ENCODE measurements around the gene AFDN. TPM values are rescaled to one million over a fixed set of nuclear protein-coding genes. Genes with fewer than 3 reads are reported as not detected.

The AFDN gene
- total RNA-seq, 4 donors from 2014 or later, result 196 to 311 (median 224) TPM

- DNase-seq, result no peak
- no peak overlapping the region for H3K4me3 ChIP-seq (replicated peaks in 1 of 3)
- intact Hi-C loops (cut with DNase I), result no loop called here
- H3K27ac ChIP-seq, result no peak overlapping the region
- H3K4me1 ChIP-seq, result no peaks in the 10 kb centered on the region
- TF ChIP-seq POLR2A (IDR thresholded peaks at IDR 0.05), result no peak
- no peak for TF ChIP-seq CTCF (IDR thresholded peaks at IDR 0.05)
- peaks cover 12 to 13% of the 10 kb centered on the region in 2 donors for H3K36me3 ChIP-seq
- no peaks in the 10 kb centered on the region for H3K9me3 ChIP-seq
- no peaks in the 10 kb centered on the region for H3K27me3 ChIP-seq
These were observed 83.3 kb downstream of the AFDN start for GRCh38 chr6:167910007-167910406.

- H3K36me3 ChIP-seq, result peaks cover 16 to 19% of the 10 kb centered on the region in 2 donors
- 90 to 92% methylated on average over 7 of the region's 7 CpGs for WGBS, 2 donors
- TF ChIP-seq POLR2A (IDR thresholded peaks at IDR 0.05), result no peak
- TF ChIP-seq CTCF (IDR thresholded peaks at IDR 0.05), result no peak
- no peak overlapping the region for H3K27ac ChIP-seq
- no peaks in the 10 kb centered on the region for H3K9me3 ChIP-seq
- intact Hi-C loops (cut with DNase I), result no loop called here
- DNase-seq, result no peak
- H3K27me3 ChIP-seq, result no peaks in the 10 kb centered on the region
- H3K4me3 ChIP-seq (replicated peaks in 1 of 3), result no peak overlapping the region
- no peaks in the 10 kb centered on the region for H3K4me1 ChIP-seq
These were observed 83.9 kb downstream of the AFDN start for GRCh38 chr6:167910652-167911051.

DNA sequence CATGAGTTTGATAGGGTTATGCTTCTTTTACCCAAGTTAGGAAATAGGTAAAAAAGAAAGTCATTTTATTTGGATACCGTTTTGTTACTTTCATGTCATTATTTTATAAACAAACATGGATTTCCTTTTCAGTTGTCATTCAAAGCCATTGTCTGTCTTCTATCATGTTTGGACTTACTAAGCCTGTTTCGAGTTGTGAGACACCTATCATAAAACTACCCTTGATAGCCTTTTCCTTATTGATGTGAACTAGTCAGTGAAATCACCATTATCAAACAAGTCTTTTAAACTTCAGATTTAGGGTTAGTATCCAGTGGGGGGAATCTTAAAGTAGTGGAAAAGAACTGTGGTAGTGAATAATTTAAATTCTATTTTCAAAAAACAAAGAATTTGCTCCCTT, 85.8 kb downstream of the AFDN start:
- H3K36me3 ChIP-seq, result peaks cover 25 to 31% of the 10 kb centered on the region in 2 donors
- H3K9me3 ChIP-seq, result no peaks in the 10 kb centered on the region
- DNase-seq, result no peak
- no peak overlapping the region for H3K4me3 ChIP-seq (replicated peaks in 1 of 3)
- H3K4me1 ChIP-seq, result no peaks in the 10 kb centered on the region
- 86 to 88% methylated on average over 2 of the region's 2 CpGs for WGBS, 2 donors
- H3K27me3 ChIP-seq, result no peaks in the 10 kb centered on the region
- no peak overlapping the region for H3K27ac ChIP-seq
- intact Hi-C loops (cut with DNase I), result no loop called here
- TF ChIP-seq CTCF (IDR thresholded peaks at IDR 0.05) (no peak), POLR2A (IDR thresholded peaks at IDR 0.05) (no peak)

DNA sequence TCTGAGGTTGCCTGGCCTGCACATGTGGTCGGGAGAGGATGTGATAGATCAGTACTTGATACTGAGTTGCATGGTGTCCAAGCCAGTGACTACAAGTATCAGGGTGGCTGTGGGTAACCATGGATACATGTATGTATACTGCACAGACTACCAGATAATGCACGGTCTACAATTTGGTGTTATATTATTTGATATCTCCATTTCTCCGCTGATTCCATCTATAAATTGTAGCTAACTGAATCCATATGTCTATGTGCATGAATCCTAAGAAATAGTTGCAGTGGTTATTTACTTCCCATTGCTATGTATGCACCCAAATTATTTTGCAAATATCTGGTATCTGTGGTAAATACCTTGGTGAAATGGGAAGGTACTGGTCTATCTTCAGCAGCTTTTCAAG, 87.0 kb downstream of the AFDN start:
- no peaks in the 10 kb centered on the region for H3K4me1 ChIP-seq
- intact Hi-C loops (cut with DNase I), result no loop called here
- no peak for DNase-seq
- no peak overlapping the region for H3K4me3 ChIP-seq (replicated peaks in 1 of 3)
- H3K27me3 ChIP-seq, result no peaks in the 10 kb centered on the region
- TF ChIP-seq CTCF (IDR thresholded peaks at IDR 0.05) (no peak), POLR2A (IDR thresholded peaks at IDR 0.05) (no peak)
- peaks cover 30 to 40% of the 10 kb centered on the region in 2 donors for H3K36me3 ChIP-seq
- H3K27ac ChIP-seq, result no peak overlapping the region
- no peaks in the 10 kb centered on the region for H3K9me3 ChIP-seq
- 91 to 97% methylated on average over 3 of the region's 3 CpGs for WGBS, 2 donors

- Histone ChIP-seq H3K9me3 (no peaks in the 10 kb centered on the region), H3K27me3 (no peaks in the 10 kb centered on the region), H3K4me3 (replicated peaks in 1 of 3) (no peak overlapping the region), H3K36me3 (peaks cover 40 to 50% of the 10 kb centered on the region in 2 donors), H3K4me1 (no peaks in the 10 kb centered on the region), H3K27ac (no peak overlapping the region)
- TF ChIP-seq CTCF (IDR thresholded peaks at IDR 0.05) (no peak), POLR2A (IDR thresholded peaks at IDR 0.05) (no peak)
- WGBS, 2 donors, result 96 to 98% methylated on average over 10 of the region's 10 CpGs
- intact Hi-C loops (cut with DNase I), result no loop called here
- no peak for DNase-seq
These were observed 88.4 kb downstream of the AFDN start for GRCh38 chr6:167915139-167915538.

Data from thyroid gland (tissue), 4 donors.